ENCODE results near the gene PIPOX. TPM values are rescaled to one million over a fixed set of nuclear protein-coding genes. Genes with fewer than 3 reads are reported as not detected.

The PIPOX gene
- total and polyA plus RNA-seq, 2 of the 13 experiments (the other 11 are each of a cell fraction or from before 2014, with no cell fraction given): 87.3 to 154 TPM

DNA sequence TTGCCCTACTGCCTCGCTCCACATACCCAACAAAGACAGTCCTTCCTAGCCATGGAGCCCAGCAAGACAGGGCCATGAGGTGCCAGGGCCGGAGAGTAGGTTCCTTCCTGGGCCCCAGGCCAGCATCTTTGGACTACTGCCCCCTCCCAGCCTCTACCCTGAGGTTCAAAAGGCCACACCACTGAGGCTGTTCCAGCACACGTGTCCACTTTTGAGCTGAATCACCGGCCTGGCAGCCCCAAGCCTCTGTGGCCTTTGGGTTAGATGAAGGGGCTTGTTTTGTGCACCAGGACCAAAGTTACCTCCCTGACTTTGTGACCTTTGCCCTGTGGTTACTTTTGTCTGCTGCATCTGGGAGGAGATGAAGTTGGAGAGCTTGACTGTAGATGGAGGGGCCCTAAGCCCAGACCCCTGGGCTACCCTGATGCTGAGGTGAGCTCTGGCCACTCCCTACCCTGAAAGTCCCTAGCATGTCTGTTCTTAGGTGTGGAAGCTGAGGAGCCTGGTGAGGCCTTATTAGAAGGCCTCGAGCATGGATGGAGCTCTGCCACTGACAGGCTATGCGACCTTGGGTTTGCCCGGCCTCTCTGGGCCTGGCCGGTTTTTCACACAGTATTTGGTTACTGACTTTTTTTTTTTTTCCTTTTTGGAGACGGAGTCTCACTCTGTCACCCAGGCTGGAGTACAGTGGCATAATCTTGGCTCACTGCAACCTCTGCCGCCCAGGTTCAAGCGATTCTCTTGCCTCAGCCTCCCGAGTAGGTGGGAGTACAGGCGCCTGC is 49.1 kb upstream of the PIPOX start (continued):
- TF ChIP-seq, protein P1, sequence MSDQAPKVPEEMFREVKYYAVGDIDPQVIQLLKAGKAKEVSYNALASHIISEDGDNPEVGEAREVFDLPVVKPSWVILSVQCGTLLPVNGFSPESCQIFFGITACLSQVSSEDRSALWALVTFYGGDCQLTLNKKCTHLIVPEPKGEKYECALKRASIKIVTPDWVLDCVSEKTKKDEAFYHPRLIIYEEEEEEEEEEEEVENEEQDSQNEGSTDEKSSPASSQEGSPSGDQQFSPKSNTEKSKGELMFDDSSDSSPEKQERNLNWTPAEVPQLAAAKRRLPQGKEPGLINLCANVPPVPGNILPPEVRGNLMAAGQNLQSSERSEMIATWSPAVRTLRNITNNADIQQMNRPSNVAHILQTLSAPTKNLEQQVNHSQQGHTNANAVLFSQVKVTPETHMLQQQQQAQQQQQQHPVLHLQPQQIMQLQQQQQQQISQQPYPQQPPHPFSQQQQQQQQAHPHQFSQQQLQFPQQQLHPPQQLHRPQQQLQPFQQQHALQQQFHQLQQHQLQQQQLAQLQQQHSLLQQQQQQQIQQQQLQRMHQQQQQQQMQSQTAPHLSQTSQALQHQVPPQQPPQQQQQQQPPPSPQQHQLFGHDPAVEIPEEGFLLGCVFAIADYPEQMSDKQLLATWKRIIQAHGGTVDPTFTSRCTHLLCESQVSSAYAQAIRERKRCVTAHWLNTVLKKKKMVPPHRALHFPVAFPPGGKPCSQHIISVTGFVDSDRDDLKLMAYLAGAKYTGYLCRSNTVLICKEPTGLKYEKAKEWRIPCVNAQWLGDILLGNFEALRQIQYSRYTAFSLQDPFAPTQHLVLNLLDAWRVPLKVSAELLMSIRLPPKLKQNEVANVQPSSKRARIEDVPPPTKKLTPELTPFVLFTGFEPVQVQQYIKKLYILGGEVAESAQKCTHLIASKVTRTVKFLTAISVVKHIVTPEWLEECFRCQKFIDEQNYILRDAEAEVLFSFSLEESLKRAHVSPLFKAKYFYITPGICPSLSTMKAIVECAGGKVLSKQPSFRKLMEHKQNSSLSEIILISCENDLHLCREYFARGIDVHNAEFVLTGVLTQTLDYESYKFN (CRISPR knock-in tag; conservative IDR thresholded peaks at IDR 0.05): peak; percentile 61
- TF ChIP-seq ATF7-NPFF (CRISPR knock-in tag; IDR thresholded peaks at IDR 0.05; ENCODE audit: low read depth) (no peak), ADNP (CRISPR knock-in tag; IDR thresholded peaks at IDR 0.05) (no peak), ZNF781 (CRISPR knock-in tag; IDR thresholded peaks at IDR 0.05; ENCODE audit: borderline replicate concordance, not compliant biosample characterization) (no peak), DMAP1 (CRISPR knock-in tag; IDR thresholded peaks at IDR 0.05) (no peak), ZNF446 (CRISPR knock-in tag; IDR thresholded peaks at IDR 0.05) (no peak), ZFP36 (IDR thresholded peaks at IDR 0.05; ENCODE audit: borderline replicate concordance, low read depth, low read length, partially characterized antibody) (no peak), ZBTB38 (CRISPR knock-in tag; IDR thresholded peaks at IDR 0.05) (no peak), ZNF430 (CRISPR knock-in tag; IDR thresholded peaks at IDR 0.05) (peak; percentile 28; the same call in 1 of the 2 replicates), STAT5B (CRISPR knock-in tag; IDR thresholded peaks at IDR 0.05) (no peak), ZFP1 (CRISPR knock-in tag; IDR thresholded peaks at IDR 0.05) (no peak), RBM22 (optimal IDR thresholded peaks at IDR 0.05; ENCODE audit: low read length) (no peak), ZSCAN30 (CRISPR knock-in tag; IDR thresholded peaks at IDR 0.05) (no peak), ZNF652 (CRISPR knock-in tag; IDR thresholded peaks at IDR 0.05; ENCODE audit: borderline replicate concordance, low read depth) (no peak), ZNF484 (CRISPR knock-in tag; IDR thresholded peaks at IDR 0.05; ENCODE audit: borderline replicate concordance, low read depth) (no peak), POLR2AphosphoS5 (IDR thresholded peaks at IDR 0.05; ENCODE audit: low read depth, low read length) (no peak), HMG20A (CRISPR knock-in tag; IDR thresholded peaks at IDR 0.05; ENCODE audit: borderline replicate concordance) (no peak; the same call in 1 of the 2 replicates), MXI1 (IDR thresholded peaks at IDR 0.05; ENCODE audit: borderline replicate concordance, low read depth, low read length) (peak; percentile 41; the same call in 1 of the 3 replicates)
- TF ChIP-seq, protein P2, sequence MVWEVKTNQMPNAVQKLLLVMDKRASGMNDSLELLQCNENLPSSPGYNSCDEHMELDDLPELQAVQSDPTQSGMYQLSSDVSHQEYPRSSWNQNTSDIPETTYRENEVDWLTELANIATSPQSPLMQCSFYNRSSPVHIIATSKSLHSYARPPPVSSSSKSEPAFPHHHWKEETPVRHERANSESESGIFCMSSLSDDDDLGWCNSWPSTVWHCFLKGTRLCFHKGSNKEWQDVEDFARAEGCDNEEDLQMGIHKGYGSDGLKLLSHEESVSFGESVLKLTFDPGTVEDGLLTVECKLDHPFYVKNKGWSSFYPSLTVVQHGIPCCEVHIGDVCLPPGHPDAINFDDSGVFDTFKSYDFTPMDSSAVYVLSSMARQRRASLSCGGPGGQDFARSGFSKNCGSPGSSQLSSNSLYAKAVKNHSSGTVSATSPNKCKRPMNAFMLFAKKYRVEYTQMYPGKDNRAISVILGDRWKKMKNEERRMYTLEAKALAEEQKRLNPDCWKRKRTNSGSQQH (CRISPR knock-in tag; IDR thresholded peaks at IDR 0.05; ENCODE audit: low read depth): no peak
- TF ChIP-seq, protein P3, sequence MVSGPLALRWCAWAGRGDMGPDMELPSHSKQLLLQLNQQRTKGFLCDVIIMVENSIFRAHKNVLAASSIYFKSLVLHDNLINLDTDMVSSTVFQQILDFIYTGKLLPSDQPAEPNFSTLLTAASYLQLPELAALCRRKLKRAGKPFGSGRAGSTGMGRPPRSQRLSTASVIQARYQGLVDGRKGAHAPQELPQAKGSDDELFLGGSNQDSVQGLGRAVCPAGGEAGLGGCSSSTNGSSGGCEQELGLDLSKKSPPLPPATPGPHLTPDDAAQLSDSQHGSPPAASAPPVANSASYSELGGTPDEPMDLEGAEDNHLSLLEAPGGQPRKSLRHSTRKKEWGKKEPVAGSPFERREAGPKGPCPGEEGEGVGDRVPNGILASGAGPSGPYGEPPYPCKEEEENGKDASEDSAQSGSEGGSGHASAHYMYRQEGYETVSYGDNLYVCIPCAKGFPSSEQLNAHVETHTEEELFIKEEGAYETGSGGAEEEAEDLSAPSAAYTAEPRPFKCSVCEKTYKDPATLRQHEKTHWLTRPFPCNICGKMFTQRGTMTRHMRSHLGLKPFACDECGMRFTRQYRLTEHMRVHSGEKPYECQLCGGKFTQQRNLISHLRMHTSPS (CRISPR knock-in tag; IDR thresholded peaks at IDR 0.05; ENCODE audit: low read depth): peak; percentile 58; the same call in 1 of the 2 replicates
- TF ChIP-seq, protein P4, sequence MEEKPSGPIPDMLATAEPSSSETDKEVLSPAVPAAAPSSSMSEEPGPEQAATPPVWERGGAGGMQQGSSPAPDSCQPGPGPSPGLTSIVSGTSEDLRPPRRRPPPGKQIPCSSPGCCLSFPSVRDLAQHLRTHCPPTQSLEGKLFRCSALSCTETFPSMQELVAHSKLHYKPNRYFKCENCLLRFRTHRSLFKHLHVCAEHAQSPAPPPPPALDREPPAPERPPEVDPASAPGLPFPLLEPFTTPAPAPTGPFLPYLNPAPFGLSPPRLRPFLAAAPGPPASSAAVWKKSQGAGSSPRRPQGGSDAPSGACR (CRISPR knock-in tag; IDR thresholded peaks at IDR 0.05): no peak
- TF ChIP-seq, protein P5, sequence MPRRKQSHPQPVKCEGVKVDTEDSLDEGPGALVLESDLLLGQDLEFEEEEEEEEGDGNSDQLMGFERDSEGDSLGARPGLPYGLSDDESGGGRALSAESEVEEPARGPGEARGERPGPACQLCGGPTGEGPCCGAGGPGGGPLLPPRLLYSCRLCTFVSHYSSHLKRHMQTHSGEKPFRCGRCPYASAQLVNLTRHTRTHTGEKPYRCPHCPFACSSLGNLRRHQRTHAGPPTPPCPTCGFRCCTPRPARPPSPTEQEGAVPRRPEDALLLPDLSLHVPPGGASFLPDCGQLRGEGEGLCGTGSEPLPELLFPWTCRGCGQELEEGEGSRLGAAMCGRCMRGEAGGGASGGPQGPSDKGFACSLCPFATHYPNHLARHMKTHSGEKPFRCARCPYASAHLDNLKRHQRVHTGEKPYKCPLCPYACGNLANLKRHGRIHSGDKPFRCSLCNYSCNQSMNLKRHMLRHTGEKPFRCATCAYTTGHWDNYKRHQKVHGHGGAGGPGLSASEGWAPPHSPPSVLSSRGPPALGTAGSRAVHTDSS (CRISPR knock-in tag; conservative IDR thresholded peaks at IDR 0.05): no peak
